Coronary artery (tissue), 2 donors: Measurements from ENCODE around the gene OTX2.

Source experiments
- DNase-seq: peaks from one replicate; pipeline ENCODE4 v3.0.0-alpha.2; 2017; ENCODE audit warnings: low spot score
- H3K27ac ChIP-seq, 2 donors: fragments of 200-600 bp; sonication (generic); one replicate each; pipeline ENCODE4 v1.5.1; 2016 to 2019
- H3K4me3 ChIP-seq: fragments of 200-600 bp; sonication (generic); 2 replicates; pipeline ENCODE4 v1.5.1; 2016; ENCODE audit warnings: mild to moderate bottlenecking, moderate library complexity
- CTCF ChIP-seq: fragments of 200-600 bp; sonication (generic); IDR thresholded peaks from one replicate; pipeline ENCODE4 v1.5.1; 2019; ENCODE audit warnings: antibody characterized with exemption

The OTX2 gene

GRCh38 chr14:56799343-56799645 is 11.0 kb downstream of the OTX2 start:
- Histone ChIP-seq H3K4me3 (no peak overlapping the region), H3K27ac (no peak overlapping the region)
- TF ChIP-seq CTCF, result no peak
- DNase-seq, result no peak

- Histone ChIP-seq H3K4me3 (peak overlapping the region; percentile 58), H3K27ac (no peak overlapping the region)
- TF ChIP-seq CTCF, result no peak
- DNase-seq, result no peak
Observed at GRCh38 chr14:56798447-56799342, 11.6 kb downstream of the OTX2 start.

GRCh38 chr14:56797569-56798446 is 12.5 kb downstream of the OTX2 start:
- no peak overlapping the region for H3K27ac ChIP-seq
- no peak for DNase-seq
- no peak for TF ChIP-seq CTCF
- H3K4me3 ChIP-seq, result peak overlapping the region; percentile 58

GRCh38 chr14:56797003-56797568 is 13.2 kb downstream of the OTX2 start:
- TF ChIP-seq CTCF, result no peak
- peak overlapping the region; percentile 58 for H3K4me3 ChIP-seq
- no peak overlapping the region for H3K27ac ChIP-seq
- DNase-seq, result no peak

GRCh38 chr14:56796259-56796658 is 14.0 kb downstream of the OTX2 start:
- no peak for TF ChIP-seq CTCF
- DNase-seq, result no peak
- Histone ChIP-seq H3K27ac (no peak overlapping the region), H3K4me3 (no peak overlapping the region)

- no peak for TF ChIP-seq CTCF
Observed at GRCh38 chr14:56795284-56795622, 15.0 kb downstream of the OTX2 start.

More at GRCh38 chr14:56795284-56795622, 15.0 kb downstream of the OTX2 start:
- no peak for DNase-seq
- Histone ChIP-seq H3K4me3 (peak overlapping the region; percentile 28), H3K27ac (no peak overlapping the region)
